GM18511 (cell line): ENCODE measurements around the gene DLGAP1.
"Not testable (repeated sequence)": the region's sequence is repeated elsewhere in the genome, so short reads cannot be mapped to it uniquely, and the experiment has no call there.

Experiments used
- ATAC-seq: cut with Tn5 transposase; IDR thresholded peaks from one replicate; pipeline ENCODE4 v1.9.1; 2021; ENCODE audit warnings: mild to moderate bottlenecking, moderate library complexity; ENCODE audit not compliant: unreplicated experiment

The DLGAP1 gene

GRCh38 chr18:4293337-4293736, 161.8 kb downstream of the DLGAP1 start:
- no peak for ATAC-seq

- ATAC-seq, result no peak
Observed at GRCh38 chr18:4292696-4293095, 162.4 kb downstream of the DLGAP1 start.

DNA sequence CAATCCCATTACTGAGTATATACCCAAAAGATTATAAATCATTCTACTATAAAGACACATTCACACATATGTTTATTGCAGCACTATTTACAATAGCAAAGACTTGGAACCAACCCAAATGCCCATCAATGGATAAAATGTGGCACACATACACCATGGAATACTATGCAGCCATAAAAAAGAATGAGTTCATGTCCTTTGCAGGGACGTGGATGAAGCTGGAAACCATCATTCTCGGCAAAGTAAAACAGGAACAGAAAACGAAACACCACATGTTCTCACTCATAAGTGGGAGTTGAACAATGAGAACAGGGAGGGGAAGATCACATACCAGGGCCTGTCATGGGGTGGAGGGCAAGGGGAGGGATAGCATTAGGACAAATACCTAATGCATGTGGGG, 167.8 kb downstream of the DLGAP1 start:
- ATAC-seq, result not testable (repeated sequence)

DNA sequence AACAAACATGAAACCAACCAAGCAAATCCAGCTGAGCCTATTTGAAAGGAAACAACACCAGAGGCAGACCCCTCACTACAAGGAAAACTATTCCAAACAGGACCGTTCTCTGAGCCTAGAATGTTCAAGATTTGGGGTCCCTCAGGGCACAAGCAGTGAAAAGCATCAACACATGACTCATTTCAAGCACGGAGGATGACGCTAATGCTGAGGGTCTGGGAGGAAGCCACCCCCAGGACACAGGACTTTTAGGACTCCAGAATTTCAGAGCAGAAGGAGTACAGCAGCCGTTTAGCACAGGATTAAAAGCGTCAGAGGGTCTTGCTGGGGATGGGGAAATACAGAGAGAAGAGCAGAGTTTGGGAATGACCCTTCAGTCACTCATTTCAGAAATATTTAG, 168.9 kb downstream of the DLGAP1 start:
- no peak for ATAC-seq

DNA sequence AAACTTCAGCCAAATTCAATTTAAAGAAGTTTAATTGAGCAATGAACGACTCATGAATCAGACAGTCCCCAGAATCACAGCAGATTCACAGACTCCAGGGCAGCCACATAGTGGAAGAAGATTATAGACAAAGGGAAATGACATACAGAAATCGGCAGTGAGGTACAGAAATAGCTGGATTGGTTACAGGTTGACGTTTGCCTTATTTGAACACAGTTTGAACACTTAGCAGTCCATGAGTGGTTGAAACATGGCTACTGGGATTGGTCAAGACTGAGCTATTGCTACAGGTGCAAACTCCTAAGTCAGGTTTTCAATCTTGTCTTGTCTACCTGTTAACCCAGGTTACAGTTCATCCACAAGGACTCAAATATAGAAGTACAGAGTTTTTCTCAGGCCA, 169.6 kb downstream of the DLGAP1 start:
- ATAC-seq, result no peak

- no peak for ATAC-seq
Observed at GRCh38 chr18:4284528-4284927, 170.6 kb downstream of the DLGAP1 start.

DNA sequence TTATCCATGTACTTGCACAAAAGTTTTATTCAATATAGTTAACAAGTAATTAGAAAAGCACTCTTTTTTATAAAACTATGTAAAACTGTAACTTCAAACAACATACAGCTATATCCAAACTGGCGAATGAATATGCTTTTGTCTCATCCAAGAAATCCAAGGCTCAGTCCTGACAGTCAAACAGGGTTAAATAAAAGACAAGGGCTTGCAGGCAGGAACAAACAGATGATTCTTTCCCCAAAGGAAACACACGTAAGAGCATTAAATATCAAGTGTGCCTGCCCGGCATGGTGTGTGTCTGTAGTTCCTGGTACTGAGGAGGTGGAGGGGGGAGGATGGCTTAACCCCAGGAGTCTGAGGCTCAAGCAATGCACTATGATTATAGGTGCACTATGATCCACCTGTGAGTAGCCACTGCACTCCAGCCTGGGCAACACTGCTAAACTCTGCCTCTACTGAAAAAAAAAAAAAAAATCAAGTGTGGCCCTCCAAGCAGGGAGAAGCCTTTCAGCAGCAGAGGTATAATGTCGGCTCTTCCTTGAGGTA, 171.3 kb downstream of the DLGAP1 start:
- ATAC-seq, result no peak

DNA sequence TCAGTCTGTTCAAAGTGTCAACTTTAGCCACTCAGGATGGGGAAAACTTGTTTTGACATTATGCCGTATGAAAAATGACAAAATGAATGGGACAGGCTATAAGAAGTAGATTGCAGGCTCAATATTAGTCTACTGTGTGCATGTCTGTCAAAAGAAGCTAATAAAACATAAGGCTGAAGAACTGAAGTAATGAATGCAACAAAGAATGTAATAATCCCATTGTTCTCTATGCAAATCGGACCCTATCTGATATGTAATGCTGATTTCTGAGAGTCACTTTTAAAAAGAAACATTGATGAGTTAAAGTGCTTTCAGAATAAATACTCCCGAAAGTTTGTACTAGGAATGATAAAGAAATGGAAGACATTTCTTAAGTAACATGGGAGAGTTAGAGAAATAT, 172.2 kb downstream of the DLGAP1 start:
- no peak for ATAC-seq

DNA sequence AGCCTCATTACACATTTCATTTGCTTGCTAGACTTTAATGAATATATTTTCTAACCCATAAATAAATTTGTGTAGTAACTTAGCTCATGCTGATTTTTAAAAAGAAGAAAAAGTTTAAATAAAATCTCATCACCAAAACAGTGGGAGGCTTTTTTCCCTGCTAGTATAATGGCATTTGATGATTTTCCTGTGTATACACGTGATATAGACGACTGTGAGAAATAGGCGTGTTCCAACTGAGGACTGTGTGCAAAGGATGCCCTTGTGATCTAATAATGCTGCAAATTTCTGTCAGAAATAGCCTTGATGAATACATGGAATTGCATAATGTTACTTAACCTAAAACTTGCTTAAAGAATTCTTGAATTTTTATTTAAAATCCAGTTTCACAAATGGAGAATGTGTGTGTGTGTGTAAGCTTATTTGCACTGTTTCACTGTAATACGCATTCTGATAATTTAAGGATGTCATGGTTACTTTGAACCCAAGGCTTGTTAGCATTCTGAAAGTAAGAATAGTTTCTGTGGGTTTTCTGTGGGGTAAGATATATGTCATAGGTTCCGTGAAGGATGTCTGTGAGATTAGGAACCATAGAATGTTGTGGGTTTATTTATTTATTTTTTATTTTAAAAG, 178.0 kb downstream of the DLGAP1 start:
- ATAC-seq, result no peak

GRCh38 chr18:4271952-4272351, 183.2 kb downstream of the DLGAP1 start:
- ATAC-seq, result no peak

DNA sequence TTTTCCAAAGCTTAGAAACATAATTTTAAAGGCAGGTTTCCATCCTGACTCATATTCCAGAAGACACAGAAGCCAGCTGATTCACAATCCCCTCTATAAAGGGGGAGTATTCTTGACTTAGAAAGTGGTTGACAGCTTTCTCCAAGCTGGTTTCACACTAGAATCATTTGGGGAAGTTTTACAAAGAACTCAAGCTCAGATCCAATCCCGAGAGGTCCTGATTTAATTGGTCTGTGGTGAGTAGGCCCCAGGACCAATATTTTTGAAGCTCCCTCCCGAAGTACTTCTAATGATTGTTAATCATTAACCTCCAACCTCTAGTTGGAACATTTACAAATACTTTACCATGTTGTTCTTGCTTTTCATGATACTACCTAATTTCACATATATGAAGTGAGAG, 184.1 kb downstream of the DLGAP1 start:
- no peak for ATAC-seq

GRCh38 chr18:4270016-4270415, 185.1 kb downstream of the DLGAP1 start:
- no peak for ATAC-seq

- ATAC-seq, result no peak
Observed at GRCh38 chr18:4267641-4268040, 187.5 kb downstream of the DLGAP1 start.

GRCh38 chr18:4264347-4264791, 190.7 kb downstream of the DLGAP1 start:
- no peak for ATAC-seq

GRCh38 chr18:4260107-4260506, 195.0 kb downstream of the DLGAP1 start:
- peak; percentile 52 for ATAC-seq

- ATAC-seq, result no peak
Observed at GRCh38 chr18:4256766-4257417, 198.2 kb downstream of the DLGAP1 start.

- no peak for ATAC-seq
Observed at GRCh38 chr18:4254840-4255239, 200.3 kb downstream of the DLGAP1 start.

GRCh38 chr18:4252829-4253228, 202.3 kb downstream of the DLGAP1 start:
- ATAC-seq, result no peak

GRCh38 chr18:4251873-4252272, 203.2 kb downstream of the DLGAP1 start:
- ATAC-seq, result peak; percentile 64

DNA sequence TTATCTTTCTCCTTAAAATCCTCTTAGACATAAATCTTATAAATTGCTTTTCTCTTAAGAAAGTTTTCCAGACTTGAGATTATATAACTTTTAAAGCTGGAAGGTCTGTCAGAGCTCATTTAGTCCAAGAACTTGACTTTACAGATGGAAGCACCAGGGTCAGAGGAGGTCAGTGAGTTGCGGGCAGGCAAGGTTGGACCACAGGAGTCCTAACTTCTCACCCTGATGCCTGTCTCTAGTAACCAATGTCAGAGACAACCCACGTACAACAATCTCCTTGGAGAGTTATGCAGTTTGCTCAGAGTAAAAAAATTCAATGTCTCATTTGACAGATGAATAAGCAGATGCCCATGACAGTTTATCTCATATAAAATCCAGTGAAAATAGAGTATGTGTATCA, 203.9 kb downstream of the DLGAP1 start:
- ATAC-seq, result no peak

DNA sequence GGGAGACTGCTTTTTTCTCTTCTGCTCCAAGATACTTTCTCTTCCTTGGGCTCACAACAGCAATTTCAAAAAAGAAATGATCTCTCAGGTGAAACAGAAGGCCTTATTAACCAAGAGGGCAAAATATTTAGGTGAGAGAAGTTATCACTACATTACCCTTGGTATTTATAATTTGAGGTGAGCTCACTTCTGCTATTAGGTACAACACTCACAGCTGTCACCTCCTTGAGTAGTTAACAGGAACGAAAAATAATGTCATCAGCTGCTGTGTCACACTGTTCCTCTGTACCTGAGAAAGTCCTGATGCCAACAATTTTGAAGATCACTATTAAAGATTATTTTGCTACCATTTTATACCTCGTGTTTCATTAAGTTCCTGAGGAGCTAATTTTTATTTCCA, 205.0 kb downstream of the DLGAP1 start:
- ATAC-seq, result no peak

DNA sequence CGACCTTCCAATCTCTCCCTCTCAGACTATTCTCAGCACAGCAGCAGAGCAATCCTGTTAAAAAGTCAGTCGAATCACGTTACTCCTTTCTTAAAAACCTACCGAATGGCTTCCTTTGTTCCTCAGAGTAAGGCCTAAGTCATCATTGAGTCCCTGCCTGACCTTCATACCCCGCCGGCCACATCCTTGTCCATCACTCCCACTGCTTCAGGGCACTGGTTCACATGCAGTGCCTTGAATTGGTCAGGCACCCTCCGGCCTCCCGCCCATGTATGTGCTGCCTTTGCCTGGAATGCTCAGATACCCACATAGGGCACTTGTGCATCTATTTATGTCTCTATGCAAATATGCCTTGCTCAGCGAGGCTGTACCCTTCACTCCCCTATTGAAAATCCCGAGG, 206.4 kb downstream of the DLGAP1 start:
- no peak for ATAC-seq

DNA sequence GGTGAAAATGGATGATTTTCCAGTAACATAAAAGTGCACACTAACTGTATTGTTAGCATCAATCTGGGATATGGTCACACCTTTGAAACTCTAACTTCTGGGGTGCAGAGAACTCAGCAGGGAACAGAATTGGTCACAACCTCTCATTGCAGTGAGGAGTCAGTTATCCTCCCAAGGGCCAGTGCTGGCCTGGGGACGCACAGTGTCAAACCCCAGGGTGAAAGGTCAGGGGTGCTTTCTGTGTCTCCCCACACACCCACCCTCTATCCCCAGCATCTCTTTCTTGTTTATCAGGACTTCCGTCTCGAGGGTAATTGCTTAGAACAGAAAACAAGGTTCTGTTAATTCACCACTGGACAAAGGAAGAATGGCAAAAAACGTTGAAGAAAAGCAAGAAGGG, 208.7 kb downstream of the DLGAP1 start:
- no peak for ATAC-seq
